Activated CD4-positive, alpha-beta memory T cell treated with anti-CD3 and anti-CD28 coated beads, Interleukin-2, amount 10 ng/mL, durations not matched to agents 7 days and 5 days (primary cell): ENCODE measurements around the gene SFT2D1. TPM values are rescaled to one million over a fixed set of nuclear protein-coding genes. Genes with fewer than 3 reads are reported as not detected.
"Not testable (repeated sequence)": the region's sequence is repeated elsewhere in the genome, so short reads cannot be mapped to it uniquely, and the experiment has no call there.

ENCODE experiments used
- CTCF ChIA-PET: fragments of 350-600 bp; sonication (Branson Sonifier 250); formaldehyde crosslinking; loops from one replicate; lab custom pipeline; 2021; ENCODE audit warnings: antibody characterized with exemption, inconsistent platforms; lab: Charles Lee
- POLR2A ChIA-PET: fragments of 350-600 bp; sonication (Branson Sonifier 250); formaldehyde crosslinking; loops from one replicate; lab custom pipeline; 2021; ENCODE audit warnings: antibody characterized with exemption; lab: Charles Lee
- DNase-seq: peaks from one replicate; pipeline ENCODE4 v3.0.0-alpha.2; 2020
- H3K27ac Mint-ChIP-seq: one replicate; pipeline ENCODE4 v1.8.0; 2021; ENCODE audit warnings: mild to moderate bottlenecking, mixed read lengths
- H3K27me3 Mint-ChIP-seq: one replicate; pipeline ENCODE4 v1.8.0; 2021; ENCODE audit warnings: mixed read lengths
- H3K36me3 Mint-ChIP-seq: one replicate; pipeline ENCODE4 v1.8.0; 2021; ENCODE audit warnings: low read depth, mixed read lengths
- H3K4me1 Mint-ChIP-seq: one replicate; pipeline ENCODE4 v1.8.0; 2021; ENCODE audit warnings: mixed read lengths
- H3K4me3 Mint-ChIP-seq: one replicate; pipeline ENCODE4 v1.8.0; 2021; ENCODE audit warnings: mild to moderate bottlenecking, mixed read lengths
- H3K9me3 Mint-ChIP-seq: one replicate; pipeline ENCODE4 v1.8.0; 2021; ENCODE audit warnings: mixed read lengths
- total RNA-seq, 2 experiments: library from RNA; stranded (reverse); gene quantifications; one replicate each; pipeline ENCODE4 v1.2.3, GENCODE V29; 2021

The SFT2D1 gene
- total RNA-seq, 2 experiments from 2014 or later: 70.0 to 72.0 TPM

DNA sequence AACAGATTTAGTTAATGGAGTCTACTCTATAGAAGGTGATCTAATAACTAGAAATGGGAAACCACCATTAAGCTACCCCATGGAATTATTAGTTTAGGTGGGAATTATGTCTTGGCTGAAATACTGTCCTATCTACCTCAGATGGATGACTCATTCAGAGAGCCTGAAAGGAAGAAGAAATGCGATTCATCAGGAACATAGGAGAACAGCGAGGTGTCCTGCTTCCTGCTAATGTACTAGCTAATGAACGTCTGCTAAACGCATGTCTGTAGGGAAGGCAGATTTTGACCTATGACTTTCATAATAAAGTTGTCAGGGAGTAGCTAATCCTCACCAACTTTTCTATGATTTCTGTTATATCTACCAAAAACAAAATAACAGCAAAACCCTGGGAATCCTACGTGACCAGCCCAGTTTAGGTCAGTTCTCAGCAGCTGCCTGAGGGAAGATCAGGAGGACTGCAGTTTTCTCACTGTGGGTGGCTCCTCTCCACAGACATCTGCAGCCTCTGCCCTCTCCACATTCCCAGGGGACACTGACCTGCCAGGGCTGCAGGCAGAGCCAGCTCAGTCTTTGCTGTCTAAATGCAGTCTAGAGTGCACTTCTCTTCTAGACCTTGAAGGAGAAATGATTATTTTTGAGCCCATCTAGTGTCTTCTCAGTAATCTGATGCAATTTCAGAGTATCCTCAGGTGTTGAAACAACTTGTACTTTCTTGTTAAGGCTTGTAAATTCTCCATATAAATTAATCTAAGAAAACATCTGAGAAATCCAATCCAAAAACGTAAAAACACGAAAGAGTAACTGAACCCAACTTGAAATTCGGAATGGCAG lies 18.1 kb upstream of the SFT2D1 start:
- ChIA-PET CTCF (no interaction called here), POLR2A (interaction anchor here (1.2 kb wide), 1 partner anchor 19 kb away, joined by 3 read pairs; no protein-coding TSS in a partner anchor)
- no peaks in the 10 kb centered on the region for H3K4me1 Mint-ChIP-seq
- peaks cover 33% of the 10 kb centered on the region for H3K27me3 Mint-ChIP-seq
- H3K4me3 Mint-ChIP-seq: no peak overlapping the region
- peaks cover 7% of the 10 kb centered on the region for H3K36me3 Mint-ChIP-seq
- no peak overlapping the region for H3K27ac Mint-ChIP-seq
- no peak for DNase-seq
- no peaks in the 10 kb centered on the region for H3K9me3 Mint-ChIP-seq

DNA sequence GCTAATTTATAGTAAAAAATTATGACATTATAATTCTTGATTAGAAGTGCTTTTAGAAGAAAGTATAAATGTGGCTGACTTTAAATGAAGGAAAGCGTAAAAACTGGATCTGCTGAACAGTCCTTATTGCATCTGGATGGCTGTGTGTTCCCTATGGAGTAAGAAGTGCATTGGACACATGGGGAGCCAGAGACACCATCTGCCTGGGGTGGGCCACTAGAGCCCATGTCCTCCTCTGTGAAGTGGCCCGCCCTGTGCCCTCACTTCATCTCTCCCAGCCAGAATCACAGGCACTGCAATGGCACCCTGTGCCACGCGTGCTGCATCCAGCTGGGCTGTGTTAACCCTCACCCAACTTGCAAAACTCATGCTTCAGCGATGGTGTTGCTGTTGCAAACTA lies 13.2 kb upstream of the SFT2D1 start:
- ChIA-PET CTCF (interaction anchor here (2.8 kb wide), 1 partner anchor 26 kb away, joined by 13 read pairs; no protein-coding TSS in a partner anchor), POLR2A (no interaction called here)
- H3K9me3 Mint-ChIP-seq: no peaks in the 10 kb centered on the region
- no peaks in the 10 kb centered on the region for H3K4me1 Mint-ChIP-seq
- DNase-seq: no peak
- no peak overlapping the region for H3K27ac Mint-ChIP-seq
- H3K36me3 Mint-ChIP-seq: no peaks in the 10 kb centered on the region
- no peak overlapping the region for H3K4me3 Mint-ChIP-seq
- peaks cover 54% of the 10 kb centered on the region for H3K27me3 Mint-ChIP-seq

DNA sequence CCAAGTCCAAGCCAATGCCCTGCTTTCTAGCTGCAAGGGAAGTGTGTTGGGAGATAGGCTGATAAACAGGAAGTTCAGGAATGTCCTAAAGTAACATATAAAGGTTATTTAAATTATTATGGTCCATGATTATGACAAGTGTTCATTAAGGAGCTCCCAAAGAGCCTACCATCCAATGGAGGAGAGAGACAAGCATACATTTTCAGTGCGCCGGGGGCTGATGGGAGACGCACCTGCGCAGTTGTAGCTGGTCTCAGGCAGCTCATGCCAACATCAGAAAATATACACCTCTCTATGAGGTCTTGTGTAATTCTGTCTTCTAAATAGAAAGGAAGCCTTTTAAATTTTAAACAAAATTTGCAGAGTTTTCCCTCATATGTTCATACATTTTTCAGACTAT lies 12.6 kb upstream of the SFT2D1 start:
- no peak overlapping the region for H3K27ac Mint-ChIP-seq
- no peak overlapping the region for H3K4me3 Mint-ChIP-seq
- no peaks in the 10 kb centered on the region for H3K9me3 Mint-ChIP-seq
- peaks cover 55% of the 10 kb centered on the region for H3K27me3 Mint-ChIP-seq
- H3K36me3 Mint-ChIP-seq: no peaks in the 10 kb centered on the region
- ChIA-PET POLR2A (no interaction called here), CTCF (interaction anchor here (2.8 kb wide), 1 partner anchor 26 kb away, joined by 13 read pairs; no protein-coding TSS in a partner anchor)
- no peak for DNase-seq
- no peaks in the 10 kb centered on the region for H3K4me1 Mint-ChIP-seq

DNA sequence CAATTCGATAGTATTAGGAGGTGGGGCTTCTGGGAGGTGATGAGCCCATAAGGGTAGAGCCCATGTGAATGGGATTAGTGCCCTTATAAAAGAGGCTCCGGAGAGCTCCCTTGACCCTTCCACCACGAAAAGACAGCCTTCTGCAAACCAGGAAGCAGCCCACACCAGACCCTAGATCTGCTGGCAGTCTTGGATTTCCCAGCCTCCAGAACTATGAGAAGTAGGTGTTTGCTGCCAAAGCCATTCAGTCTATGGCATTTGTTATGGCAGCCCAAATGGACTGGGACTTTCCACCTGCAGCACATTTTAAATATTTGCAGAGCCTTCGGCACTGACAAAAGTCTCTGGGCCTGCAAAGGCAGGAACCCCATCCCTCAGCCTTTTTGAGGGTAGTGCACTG lies 11.8 kb upstream of the SFT2D1 start:
- no peaks in the 10 kb centered on the region for H3K4me1 Mint-ChIP-seq
- no peak overlapping the region for H3K4me3 Mint-ChIP-seq
- H3K27me3 Mint-ChIP-seq: peaks cover 55% of the 10 kb centered on the region
- no peak for DNase-seq
- POLR2A ChIA-PET: no interaction called here
- peaks cover 2% of the 10 kb centered on the region for H3K9me3 Mint-ChIP-seq
- peaks cover 2% of the 10 kb centered on the region for H3K36me3 Mint-ChIP-seq
- CTCF ChIA-PET: no interaction called here
- H3K27ac Mint-ChIP-seq: no peak overlapping the region

- H3K27me3 Mint-ChIP-seq: peaks cover 54% of the 10 kb centered on the region
- no peak for DNase-seq
- no peak overlapping the region for H3K27ac Mint-ChIP-seq
- ChIA-PET CTCF (no interaction called here), POLR2A (no interaction called here)
- no peaks in the 10 kb centered on the region for H3K4me1 Mint-ChIP-seq
- H3K9me3 Mint-ChIP-seq: peaks cover 2% of the 10 kb centered on the region
- peaks cover 2% of the 10 kb centered on the region for H3K36me3 Mint-ChIP-seq
- H3K4me3 Mint-ChIP-seq: no peak overlapping the region
Measured at GRCh38 chr6:166353507-166353906, 11.2 kb upstream of the SFT2D1 start.

DNA sequence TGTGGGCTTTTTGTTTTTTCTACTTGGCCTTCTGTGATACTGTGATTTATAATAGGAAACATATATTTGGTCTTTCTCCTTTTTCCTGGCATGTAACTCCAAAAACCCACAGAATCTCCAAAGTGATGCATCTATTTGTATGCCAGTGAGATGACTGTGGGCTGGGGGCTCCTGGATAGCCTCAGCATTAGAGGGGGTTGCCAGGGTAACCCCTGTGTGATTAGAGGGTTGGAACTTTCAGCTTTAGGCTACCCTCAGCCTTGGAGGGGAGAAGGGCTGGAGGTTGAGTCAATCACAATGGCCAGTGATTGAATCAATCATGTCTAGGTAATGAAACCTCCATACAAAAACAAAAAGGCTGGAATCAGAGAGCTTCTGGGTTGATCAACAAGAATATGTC lies 10.6 kb upstream of the SFT2D1 start:
- DNase-seq: no peak
- POLR2A ChIA-PET: no interaction called here
- CTCF ChIA-PET: no interaction called here
- Mint-ChIP-seq H3K27ac (no peak overlapping the region), H3K9me3 (peaks cover 2% of the 10 kb centered on the region), H3K4me1 (no peaks in the 10 kb centered on the region), H3K36me3 (peaks cover 2% of the 10 kb centered on the region), H3K4me3 (no peak overlapping the region), H3K27me3 (peaks cover 53% of the 10 kb centered on the region)

GRCh38 chr6:166351715-166352285 lies 9.5 kb upstream of the SFT2D1 start:
- CTCF ChIA-PET: no interaction called here
- Mint-ChIP-seq H3K27ac (no peak overlapping the region), H3K9me3 (peaks cover 2% of the 10 kb centered on the region), H3K4me1 (no peaks in the 10 kb centered on the region), H3K4me3 (no peak overlapping the region), H3K36me3 (peaks cover 2% of the 10 kb centered on the region), H3K27me3 (peaks cover 54% of the 10 kb centered on the region)
- DNase-seq: no peak
- POLR2A ChIA-PET: no interaction called here

GRCh38 chr6:166348305-166348949 lies 6.1 kb upstream of the SFT2D1 start:
- Mint-ChIP-seq H3K4me1 (peaks cover 2% of the 10 kb centered on the region), H3K4me3 (no peak overlapping the region), H3K27ac (no peak overlapping the region), H3K36me3 (peaks cover 2% of the 10 kb centered on the region), H3K9me3 (peaks cover 2% of the 10 kb centered on the region), H3K27me3 (peaks cover 52% of the 10 kb centered on the region)
- DNase-seq: no peak
- ChIA-PET POLR2A (no interaction called here), CTCF (no interaction called here)

- H3K4me3 Mint-ChIP-seq: no peak overlapping the region
- no peak for DNase-seq
- H3K27me3 Mint-ChIP-seq: peaks cover 42% of the 10 kb centered on the region
- no peak overlapping the region for H3K27ac Mint-ChIP-seq
- H3K36me3 Mint-ChIP-seq: peaks cover 5% of the 10 kb centered on the region
- H3K4me1 Mint-ChIP-seq: peaks cover 7% of the 10 kb centered on the region
- H3K9me3 Mint-ChIP-seq: peaks cover 2% of the 10 kb centered on the region
- ChIA-PET CTCF (interaction anchor here (1.5 kb wide), 1 partner anchor 35 kb away, joined by 5 read pairs; no protein-coding TSS in a partner anchor), POLR2A (no interaction called here)
Measured at GRCh38 chr6:166346965-166347364, 4.6 kb upstream of the SFT2D1 start.

DNA sequence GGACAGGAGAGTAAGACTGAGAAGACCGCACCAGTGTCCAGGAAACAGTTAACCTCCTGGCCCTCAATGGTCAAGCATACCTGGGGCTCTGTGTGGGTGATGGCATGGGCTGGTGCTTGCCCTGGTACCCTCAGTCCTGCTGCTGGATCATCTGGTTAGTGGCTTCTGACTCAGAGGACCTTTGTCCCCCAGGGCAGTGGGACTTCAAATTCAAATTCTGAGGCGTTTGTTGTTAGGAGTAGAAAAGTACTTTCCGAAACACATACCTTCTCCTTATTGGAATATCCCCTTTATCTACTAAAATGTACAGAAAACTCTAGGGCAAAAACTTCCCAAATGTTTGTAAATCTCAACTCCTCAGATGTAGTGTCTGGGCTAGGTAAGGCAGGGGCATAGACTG lies 4.1 kb upstream of the SFT2D1 start:
- peaks cover 2% of the 10 kb centered on the region for H3K9me3 Mint-ChIP-seq
- ChIA-PET POLR2A (no interaction called here), CTCF (interaction anchor here (1.5 kb wide), 1 partner anchor 35 kb away, joined by 5 read pairs; no protein-coding TSS in a partner anchor)
- no peak overlapping the region for H3K27ac Mint-ChIP-seq
- peaks cover 37% of the 10 kb centered on the region for H3K27me3 Mint-ChIP-seq
- H3K4me1 Mint-ChIP-seq: peaks cover 12% of the 10 kb centered on the region
- DNase-seq: no peak
- no peak overlapping the region for H3K4me3 Mint-ChIP-seq
- peaks cover 8% of the 10 kb centered on the region for H3K36me3 Mint-ChIP-seq

DNA sequence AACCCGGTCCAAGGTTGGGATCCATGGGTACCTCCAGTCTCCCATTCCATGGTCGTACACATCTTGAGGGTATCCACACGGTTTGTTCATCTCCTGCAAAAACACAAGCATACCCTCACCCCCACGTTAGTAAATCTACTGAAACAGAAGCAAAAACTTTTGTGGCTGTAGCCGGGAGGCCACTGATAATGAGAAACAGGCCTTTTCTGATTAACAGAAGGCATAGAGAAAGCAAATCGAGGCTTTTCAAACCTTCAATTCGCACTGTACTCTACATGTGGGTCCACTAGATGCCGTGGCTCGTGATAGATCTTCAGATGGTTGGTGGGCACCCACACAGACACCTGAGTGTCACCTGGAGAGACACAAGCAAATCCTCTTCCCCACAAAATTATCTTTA lies 3.3 kb upstream of the SFT2D1 start:
- H3K36me3 Mint-ChIP-seq, POLR2A ChIA-PET, H3K9me3 Mint-ChIP-seq, DNase-seq, CTCF ChIA-PET, H3K27ac Mint-ChIP-seq, H3K4me3 Mint-ChIP-seq: not testable (repeated sequence)
- Mint-ChIP-seq H3K4me1 (peaks cover 14% of the 10 kb centered on the region), H3K27me3 (peaks cover 35% of the 10 kb centered on the region)

GRCh38 chr6:166344921-166345320 lies 2.6 kb upstream of the SFT2D1 start:
- H3K9me3 Mint-ChIP-seq, DNase-seq, H3K4me3 Mint-ChIP-seq, H3K27ac Mint-ChIP-seq, POLR2A ChIA-PET, H3K36me3 Mint-ChIP-seq: not testable (repeated sequence)
- Mint-ChIP-seq H3K27me3 (peaks cover 30% of the 10 kb centered on the region), H3K4me1 (peaks cover 14% of the 10 kb centered on the region)
- CTCF ChIA-PET: interaction anchor here (1.3 to 1.7 kb wide), 2 partner anchors 36 to 56 kb away, joined by 5 to 8 read pairs; no protein-coding TSS in a partner anchor

DNA sequence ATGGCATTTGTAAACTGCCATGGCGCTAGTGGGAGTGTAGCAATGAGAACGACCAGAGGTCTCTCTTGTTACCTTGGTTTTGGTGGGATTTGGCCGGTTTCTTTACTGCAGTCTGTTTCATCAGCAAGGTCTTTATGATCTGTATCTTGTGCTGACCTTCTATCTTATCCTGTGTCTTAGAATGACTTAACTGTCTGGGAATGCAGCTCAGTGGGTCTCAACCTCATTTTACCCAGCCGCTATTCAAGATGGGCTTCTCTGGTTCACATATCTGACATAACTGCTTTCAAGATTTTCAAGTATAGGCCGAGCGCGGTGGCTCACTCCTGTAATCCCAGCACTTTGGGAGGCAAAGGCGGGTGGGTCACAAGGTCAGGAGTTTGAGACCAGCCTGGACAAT lies 1.9 kb upstream of the SFT2D1 start:
- POLR2A ChIA-PET: no interaction called here

More for the DNA sequence above, 1.9 kb upstream of the SFT2D1 start:
- Mint-ChIP-seq H3K27me3 (peaks cover 24% of the 10 kb centered on the region), H3K9me3 (no peaks in the 10 kb centered on the region), H3K36me3 (peaks cover 6% of the 10 kb centered on the region), H3K27ac (no peak overlapping the region), H3K4me3 (no peak overlapping the region), H3K4me1 (peaks cover 14% of the 10 kb centered on the region)
- CTCF ChIA-PET: interaction anchor here (1.3 to 1.7 kb wide), 2 partner anchors 37 to 56 kb away, joined by 5 to 8 read pairs; no protein-coding TSS in a partner anchor
- no peak for DNase-seq
